ENCODE data around the gene TOGARAM2.

Gene TOGARAM2

DNA sequence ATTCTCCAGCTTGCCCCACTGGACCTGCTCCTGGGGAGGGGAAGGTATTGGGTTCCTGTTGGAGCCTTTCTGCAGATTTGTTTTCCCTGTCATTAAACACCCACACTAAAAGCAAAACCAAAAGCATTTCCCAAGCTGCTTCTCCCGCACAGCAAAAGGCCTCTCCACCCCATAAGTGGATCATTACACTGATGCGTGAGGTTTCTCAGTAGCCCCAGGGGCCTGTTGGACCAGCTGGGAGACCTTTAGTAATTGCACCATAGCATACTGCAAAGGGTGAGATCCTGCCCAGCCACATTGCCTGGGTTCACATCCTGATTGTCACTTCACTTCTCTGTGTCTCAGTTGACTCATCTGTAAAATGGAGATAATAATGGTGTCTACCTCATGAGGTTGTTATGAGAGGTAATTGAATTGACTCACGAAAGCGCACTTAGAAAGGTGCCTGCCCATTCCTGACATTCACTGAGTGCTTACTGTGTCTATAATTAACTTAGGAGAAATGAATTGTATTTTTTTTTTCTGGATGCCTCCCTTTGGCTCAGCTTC lies 43.9 kb downstream of the TOGARAM2 start:
- DNase-seq: no peak

DNA sequence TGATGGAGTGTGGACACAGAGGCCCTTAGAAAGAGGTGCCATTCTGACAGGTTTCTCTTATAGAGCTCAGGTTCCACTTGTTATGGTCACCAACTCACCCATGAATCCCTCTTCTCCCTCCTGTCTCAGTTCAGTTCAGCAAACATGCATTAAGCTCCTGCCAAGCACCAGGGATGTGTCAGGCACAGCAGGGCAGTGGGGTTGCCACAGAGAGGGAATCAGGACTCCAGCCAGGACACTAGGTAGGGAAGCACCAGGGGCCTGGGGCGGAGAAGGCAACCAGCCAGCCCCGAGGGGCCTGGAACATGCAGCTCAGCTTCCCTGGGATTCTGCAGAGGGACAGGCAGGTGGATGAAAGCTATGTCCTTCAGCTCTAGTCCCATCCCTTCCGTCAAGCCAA lies 44.6 kb downstream of the TOGARAM2 start:
- DNase-seq: no peak

DNA sequence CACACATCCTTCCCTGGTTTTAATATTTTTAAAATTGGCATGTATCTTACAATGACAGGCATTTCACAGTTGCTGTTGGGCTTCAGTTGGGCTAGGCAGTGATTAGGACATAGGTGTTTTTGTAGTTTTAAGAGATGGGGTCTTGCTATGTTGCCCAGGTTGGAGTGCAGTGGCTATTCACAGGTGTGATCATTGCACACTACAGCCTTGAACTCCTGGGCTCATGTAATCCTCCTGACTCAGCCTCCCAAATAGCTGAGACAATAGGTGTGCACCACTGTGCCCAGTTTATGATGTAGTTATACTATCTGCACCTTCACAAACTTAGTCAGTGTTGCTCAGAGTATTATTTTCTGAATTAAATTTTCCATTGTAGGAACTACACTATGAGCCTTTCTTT lies 49.9 kb downstream of the TOGARAM2 start:
- no peak for DNase-seq

DNA sequence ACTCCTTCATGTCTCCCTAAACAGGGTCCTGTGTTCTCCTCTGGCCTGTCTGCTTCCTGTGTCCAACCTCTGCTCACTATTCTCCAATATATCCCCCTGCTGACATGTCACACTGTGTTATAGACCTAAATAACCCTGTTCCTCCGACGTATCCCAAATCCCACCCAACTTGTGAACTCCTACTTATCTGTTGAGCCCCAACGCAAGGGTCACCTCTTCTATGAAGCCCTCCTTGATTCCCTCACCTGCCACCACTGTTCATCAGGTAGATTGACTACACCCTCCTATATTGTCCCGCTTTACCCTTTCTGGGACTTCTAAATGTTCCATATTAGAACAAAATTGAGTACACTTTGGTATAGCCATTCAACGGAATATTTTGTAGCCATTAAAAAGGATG lies 51.1 kb downstream of the TOGARAM2 start:
- DNase-seq: no peak

DNA sequence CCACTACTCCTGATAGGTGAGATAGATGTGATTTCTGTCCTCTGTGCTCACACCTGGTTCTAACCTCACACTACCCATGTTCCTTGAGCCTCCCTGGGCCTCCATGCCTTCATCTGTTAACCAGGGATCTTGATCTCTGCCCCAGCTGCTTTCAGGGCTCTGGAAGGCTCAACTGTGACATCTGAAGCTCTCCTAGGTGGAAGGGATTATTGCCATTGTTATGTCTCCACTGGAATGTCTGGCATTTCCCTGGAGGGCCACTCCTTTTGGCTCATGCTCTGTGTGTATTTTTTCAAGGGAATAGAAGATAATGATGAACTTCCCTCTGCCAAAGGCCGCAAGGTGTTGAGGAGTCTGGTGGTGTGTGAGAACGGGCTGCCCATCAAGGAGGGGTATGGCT lies 52.1 kb downstream of the TOGARAM2 start:
- no peak for DNase-seq

DNA sequence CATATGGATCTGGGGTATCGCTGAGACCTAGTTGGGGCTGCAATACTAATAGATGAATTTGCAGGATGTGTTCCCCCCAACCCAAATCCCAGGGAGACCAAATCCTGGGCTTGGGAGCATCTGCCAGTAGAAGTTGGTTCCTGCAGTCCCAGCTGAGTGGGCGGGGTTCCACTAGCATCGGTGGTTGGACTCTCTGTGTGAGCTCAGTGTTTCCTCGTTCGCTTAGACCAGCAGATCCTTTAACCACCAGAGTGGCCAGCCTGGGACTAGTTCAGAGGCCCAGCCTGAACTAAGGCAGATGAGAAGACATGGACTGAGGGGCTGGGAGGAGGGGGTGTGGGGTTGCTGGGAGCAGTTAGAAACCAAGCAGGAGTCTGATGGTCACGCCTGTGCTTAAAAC lies 52.6 kb downstream of the TOGARAM2 start:
- no peak for DNase-seq

DNA sequence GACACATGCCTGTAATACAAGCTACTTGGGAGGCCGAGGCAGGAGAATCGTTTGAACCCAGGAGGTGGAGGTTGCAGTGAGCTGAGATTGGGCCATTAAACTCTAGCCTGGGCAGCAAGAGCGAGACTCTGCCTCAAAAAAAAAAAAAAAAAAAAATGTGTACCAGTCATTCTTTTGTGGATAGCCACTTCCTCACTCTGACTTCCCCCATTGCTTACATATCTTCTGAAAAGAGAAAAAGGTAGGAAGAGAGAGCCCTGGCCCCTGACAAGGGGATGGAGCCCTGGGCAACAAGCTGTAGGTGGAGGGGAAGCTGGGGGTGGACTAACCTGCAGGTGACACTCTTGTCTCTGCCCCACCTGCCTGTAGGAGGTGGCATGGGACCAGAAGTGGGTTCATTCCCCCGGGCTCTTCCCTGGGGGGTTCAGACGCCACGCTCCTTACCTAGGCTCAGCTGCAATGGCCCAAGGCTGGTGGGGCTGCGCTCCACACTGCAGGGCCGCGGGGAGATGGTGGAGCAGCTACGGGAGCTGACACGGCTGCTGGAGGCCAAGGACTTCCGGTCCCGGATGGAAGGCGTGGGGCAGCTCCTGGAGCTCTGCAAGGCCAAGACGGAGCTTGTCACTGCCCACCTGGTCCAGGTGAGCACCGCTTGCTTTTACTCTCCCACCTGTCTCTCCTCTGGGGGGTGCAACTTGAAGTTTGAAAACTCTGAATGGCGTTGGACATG lies 54.1 kb downstream of the TOGARAM2 start:
- no peak for DNase-seq

DNA sequence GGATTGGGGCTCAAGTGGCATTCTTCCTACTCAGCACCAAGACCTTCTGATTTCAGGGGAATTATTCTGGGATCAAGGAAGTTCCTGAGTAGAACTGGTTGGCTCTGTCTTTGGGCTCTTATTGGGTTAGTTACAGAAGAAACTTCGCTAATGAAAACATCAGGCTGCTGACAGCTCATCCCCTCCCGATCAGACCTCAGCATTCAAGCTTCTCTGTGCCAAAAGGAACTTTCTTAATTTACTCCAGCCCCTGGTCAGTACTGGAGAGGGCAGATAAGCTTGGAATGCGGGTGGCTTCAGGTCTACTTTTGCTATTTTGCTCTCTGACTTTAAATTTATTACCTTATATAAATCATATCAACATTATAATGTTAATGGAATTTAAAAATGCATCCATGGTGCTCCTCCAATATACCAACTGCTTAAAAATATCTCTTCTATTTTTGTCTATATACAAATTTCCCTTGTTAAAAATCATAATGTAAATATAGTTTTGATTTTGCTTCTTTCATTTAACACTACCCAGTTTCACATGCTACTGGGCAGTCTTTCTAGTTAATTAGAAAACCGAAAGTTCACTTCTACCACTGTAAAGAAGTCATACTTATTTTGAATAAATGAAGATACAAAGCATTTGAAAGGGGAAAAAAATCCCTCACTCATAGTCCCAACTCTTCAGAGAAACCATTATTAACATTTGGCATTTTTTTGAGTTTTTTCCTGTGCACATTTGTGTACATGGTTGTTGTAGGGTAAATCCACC lies 58.8 kb downstream of the TOGARAM2 start:
- no peak for DNase-seq

DNA sequence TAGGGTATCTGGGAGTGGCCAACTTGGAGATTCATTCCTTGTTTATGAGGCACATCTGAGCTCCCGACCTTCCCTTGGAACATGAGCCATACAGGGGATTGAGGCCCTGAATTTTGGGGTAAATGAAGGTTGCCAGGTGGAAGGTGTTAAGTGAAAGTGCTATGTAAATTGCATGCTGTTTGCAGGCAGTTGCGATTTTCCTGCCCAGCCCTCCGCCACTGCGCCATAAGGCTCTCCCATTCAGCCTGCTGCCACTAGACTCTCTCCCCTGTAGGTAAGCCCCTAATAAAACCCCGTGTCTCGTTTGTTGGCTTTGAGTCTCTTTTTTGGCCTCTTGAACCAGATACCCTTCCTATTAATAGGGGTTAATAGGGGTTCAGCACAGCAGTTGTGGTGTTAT lies 59.5 kb downstream of the TOGARAM2 start:
- DNase-seq: no peak

DNA sequence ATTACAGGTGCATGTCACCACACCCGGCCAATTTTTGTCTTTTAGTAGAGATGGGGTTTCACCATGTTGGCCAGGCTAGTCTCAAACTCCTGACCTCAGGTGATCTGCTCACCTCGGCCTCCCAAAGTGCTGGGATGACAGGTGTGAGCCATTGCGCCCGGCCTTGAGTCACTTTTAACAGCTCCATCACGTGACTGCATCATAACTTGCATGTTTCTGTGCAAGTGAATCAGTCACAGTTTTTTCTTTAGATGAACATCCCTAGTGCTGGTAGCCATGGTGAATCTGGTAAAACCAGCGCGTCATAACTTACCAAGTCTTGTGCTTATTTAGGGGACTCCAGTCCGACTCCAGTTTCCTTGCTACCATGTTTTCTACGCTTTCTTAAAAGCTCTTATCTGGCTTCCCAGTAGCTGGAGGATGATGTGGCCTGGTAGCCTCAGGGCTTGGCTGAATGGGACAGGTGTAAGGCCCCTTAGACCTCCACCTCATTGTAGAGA lies 60.1 kb downstream of the TOGARAM2 start:
- no peak for DNase-seq

DNA sequence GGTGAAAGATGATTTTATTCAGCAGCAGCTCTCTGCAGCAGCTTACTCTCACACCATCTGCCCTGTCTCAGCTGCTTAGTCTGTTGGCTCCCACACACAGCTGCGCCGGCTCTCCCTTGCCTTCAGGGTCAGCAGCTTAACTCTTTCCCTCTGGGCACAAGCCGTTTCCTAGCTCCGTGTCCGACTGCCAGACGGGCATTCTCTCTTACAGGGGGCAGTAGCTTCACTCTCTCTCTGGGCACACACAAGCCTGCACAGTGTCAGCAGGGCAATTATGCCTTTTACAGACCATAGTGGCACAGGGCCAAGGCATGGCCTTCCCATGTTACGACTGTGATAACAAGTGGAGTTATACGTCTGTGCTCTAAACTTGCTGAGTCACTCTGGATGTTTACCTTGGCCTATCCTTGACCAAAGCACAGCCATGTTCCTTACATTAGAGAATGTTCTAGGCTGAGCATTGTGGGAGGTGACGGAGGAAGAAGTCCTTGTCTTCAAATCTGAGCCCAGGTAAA lies 61.5 kb downstream of the TOGARAM2 start:
- no peak for DNase-seq

DNA sequence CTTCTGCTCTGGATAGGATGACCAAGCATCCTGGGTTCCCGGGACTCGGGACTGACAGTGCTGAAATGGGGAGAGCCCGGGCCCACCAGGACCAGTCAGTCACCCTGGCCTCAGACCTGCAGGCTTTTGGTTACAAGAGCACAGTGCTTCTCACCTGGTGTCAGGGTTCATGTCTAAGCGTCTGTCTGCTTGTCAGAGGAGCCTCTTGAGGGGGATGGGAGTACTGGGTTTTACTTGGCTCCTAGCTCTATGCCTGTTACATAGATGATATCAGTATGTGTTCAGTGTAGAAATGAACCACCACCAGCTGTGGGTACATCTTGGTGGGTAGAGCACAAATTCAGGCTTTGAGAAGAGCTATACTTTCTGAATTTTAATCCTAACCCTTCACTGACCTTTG lies 63.4 kb downstream of the TOGARAM2 start:
- DNase-seq: no peak

DNA sequence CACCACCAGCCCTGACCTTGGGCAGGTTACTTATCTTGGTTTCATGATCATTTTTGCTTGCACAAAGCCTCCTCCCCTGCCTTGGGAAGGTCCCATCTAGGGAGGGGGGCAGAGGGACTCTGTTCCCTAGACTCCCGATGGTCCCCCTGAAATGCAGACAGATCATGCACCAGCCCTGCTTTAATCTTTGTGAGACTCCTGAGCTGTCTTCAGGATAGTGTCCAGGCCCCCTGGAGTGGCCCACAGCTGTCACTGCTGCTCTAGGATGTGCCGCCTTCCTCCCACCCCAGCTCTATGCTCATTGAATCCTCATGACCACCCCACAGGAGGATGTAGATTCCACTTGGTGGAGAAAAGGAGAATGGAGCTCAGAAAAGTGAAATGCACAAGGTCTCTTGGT lies 65.2 kb downstream of the TOGARAM2 start:
- no peak for DNase-seq

DNA sequence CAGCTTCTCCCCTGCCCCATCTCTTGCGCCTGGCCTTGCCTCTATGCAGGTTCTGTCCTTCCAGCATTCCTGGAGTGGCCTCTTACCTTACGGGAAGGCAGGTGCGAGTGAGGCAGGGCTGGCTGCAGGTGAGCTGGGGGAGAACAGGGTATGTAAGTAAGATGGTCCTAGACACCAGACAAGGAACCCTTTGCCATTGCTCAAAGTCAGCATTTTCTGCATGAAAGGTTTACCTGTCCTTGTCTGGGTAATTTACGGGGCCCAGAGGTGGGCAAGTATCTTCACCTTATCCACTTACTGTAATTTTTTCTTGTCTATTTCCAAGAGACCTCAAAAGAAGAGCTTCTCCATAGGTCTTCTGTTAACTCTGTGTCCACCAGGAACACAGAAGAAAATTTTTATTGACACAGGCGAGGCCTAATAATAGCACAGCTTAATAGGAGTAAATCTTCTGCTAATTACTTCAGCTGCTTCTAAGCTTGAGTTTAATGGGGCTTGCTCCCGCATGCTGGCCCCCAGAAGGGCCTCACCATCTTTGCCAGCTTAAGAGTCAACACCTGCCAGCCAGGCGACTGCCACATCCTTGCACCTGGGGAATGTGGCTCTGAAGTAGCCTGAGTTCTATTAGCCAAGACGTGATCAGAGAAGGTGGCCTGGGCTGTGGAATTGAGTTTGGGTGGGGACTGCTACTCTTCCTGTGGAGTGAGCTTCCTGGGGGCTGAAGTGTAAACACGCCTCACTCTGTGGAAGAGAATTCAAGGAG lies 66.2 kb downstream of the TOGARAM2 start:
- no peak for DNase-seq

DNA sequence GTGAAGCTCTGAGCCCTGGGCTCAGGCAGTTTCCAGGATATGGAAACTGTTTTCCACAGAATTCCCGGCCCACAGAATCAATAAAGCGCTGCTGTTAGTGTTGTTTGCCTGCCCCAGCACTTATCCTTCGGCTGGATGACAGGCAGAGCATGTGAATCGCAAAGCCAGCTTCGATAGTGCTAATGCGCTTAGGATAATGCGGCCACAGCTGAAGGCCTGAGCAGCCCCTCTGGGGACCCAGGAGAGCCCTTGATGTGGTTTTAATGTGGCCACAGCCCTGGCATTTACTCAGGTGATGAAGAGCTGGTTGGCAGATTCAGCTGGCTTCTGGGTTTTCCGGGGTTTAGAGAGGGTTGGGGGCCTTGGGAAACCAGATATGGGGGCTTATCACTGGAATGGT lies 69.5 kb downstream of the TOGARAM2 start:
- DNase-seq: no peak

DNA sequence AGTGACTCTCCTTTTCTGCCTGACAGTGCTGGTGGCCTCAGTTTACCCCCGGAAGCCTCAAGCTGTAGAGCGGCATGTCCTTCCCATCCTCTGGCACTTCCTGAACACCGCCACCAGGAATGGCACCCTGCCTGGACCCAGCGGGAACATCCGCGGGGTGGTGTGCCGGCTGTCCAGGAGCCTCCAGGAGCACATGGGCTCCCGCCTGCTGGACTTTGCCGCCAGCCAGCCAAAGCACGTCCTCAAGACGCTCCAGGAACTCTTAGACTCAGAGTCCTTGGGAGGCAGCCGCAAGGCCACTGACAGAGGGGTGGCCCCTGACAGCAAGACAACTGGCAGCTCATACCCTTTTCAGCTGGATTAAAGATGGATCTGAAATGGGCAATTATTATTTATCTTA lies 70.6 kb downstream of the TOGARAM2 start:
- DNase-seq: no peak

DNA sequence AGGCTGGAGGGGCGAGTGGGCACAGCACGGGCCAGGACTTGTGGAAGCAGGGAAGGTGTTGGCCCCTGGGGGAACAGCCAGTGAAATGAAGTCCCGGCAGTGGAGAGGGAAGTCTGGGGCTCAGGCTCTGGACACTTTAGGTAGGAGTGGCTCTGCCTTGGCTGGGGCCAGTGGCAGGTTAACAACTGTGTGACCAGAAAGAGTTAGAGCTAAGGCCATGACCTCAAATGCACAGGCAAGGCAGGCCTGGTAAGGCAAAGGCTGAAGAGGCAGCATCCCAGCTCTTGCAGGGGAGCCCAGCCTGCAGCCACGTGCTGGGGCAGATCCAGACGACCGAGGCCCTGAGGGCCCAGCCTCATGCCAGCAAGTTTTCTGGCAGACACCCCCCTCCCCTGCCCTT lies 71.7 kb downstream of the TOGARAM2 start:
- no peak for DNase-seq

DNA sequence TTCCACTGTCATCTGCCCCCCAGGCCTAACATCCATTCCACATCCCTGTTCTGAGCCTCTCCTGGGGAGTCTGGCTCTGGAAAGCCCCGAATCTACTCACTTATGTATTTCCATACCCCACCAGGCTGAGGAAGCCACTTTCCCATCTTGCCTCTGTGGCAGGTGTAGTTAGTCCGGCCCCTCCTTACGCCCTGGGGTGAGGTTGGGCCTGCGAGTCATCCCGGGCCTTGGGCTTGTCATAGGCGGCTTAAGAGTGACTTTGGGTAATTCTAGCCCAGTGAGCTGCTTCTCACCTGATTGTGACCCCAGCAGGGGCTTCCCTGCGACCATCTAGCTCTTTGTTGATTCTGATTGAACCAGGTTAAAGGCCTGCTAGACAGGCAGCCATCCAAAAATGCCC lies 72.1 kb downstream of the TOGARAM2 start:
- DNase-seq: no peak

DNA sequence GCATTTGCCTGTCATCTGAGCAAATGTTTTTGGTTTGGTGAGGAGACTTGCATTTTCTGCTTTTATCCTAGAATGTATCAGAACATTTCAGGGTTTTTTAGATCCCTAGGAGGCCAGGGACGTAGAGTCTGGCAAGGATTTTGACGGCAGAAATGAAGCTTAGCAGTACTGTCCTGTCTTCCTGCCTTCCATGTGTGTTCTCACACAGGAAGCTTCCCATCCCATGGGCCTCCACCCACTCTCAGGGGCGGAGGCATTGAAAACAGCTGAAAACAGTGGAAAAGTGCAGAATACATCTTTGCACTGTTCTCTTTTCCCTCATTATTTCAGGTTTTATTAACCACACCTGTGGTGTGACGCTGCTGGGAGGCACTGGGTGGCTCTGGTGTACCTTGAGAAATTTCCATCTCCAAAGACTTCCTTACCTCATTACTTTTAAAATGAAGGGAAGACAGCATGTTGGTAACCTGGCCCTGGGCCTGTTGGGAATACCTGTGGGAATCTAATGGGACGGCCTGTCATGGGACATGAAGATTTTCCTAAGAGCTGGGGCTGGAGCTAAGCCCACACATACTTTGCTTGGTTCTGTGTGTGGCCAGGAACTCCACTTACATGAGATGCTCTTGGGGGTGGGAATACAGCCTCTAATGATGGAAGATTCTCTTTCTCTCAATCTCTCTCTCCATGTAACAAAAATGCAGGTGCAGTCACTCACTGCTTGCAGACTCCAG lies 72.7 kb downstream of the TOGARAM2 start:
- no peak for DNase-seq

DNA sequence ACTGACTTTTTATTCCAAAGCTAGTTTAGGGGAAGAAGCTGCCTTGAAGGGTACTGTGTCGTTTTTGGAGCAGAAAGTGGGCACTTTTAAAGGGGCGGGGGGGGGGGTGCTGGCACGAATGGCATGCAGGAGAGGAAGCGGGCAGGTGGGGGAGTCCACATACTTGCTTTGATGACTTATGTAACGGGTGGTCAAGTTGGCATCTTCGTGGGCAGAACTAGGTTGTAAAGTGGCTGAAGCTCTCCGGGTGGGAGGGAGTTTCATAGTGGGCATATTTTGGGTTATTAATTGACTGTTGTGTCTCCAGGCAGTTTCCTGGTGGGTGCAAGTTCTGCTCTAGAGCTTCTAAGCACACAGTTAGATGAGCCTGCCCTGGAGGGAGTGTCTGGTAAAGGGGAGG lies 73.3 kb downstream of the TOGARAM2 start:
- DNase-seq: no peak

DNA sequence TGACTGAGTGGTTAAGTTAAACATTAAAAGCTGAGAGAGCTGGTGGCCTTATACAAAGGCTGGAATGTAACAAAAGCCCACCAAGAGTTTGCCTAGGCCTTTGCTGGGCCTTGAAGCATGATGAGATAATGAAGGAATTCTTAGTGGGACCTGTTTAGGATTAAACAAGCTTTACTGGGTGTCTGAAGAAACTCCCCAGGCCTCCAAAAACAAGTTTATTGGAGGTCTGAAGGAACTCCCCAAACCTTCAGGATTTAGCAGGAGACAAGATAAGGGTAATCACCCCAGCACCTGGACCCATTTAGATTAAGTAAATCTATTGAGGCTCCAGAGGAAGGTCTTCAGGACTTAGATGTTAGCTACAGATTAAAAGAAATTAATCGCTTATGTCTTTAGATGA lies 74.5 kb downstream of the TOGARAM2 start:
- DNase-seq: no peak

DNA sequence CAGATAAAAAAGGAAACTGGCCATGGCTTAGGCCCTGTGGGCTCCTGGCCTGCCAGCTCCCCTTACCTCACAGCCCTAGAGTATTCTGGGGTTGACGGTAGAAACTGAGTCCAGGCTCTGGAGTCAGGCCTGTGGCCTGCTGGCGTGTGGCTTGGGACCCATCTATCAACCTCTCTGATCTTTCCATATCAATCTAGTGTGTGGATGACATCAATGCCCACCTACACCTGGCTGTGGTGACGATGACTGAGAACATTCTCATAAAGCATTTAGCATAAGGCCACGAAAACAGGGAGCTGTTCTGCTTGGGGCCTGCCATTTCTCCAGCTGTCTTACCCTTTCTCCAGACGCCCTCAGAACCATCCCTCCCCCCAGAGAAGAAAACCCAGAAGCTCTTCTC lies 75.4 kb downstream of the TOGARAM2 start:
- DNase-seq: no peak

DNA sequence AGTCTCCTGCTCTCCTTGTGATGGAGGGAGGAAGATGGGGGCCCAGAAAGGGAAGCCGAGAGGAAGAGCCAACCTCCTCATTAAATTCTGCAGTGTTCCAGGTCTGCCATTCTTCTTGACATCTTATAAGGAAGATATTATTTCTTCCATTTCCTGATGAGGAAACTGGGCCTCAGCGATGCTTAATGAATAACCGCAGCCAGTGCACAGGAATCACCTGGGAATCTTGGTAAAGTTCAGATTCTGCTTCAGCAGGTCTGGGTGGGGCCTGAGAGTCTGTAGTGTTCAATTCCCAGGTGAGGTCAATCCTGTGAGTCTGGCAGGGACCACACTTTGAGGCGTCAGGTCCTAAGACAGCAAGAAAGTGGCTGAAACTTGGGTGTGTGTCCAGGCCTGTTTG lies 75.9 kb downstream of the TOGARAM2 start:
- no peak for DNase-seq
